ENCODE data around the gene PDILT.

GRCh38 chr16:20401475-20402016, 3.0 kb downstream of the PDILT start:
- TF ChIP-seq CTCF (conservative IDR thresholded peaks at IDR 0.05) (no peak), ZFX (IDR thresholded peaks at IDR 0.05) (no peak)
